ENCODE data around the gene SLC25A5. TPM values are rescaled to one million over a fixed set of nuclear protein-coding genes. Genes with fewer than 3 reads are reported as not detected.
"Not testable (repeated sequence)": the region's sequence is repeated elsewhere in the genome, so short reads cannot be mapped to it uniquely, and the experiment has no call there.

The SLC25A5 gene
- polyA plus RNA-seq, 1 of the 3 experiments (the other 2 are of a cell fraction): 387 TPM

GRCh38 chrX:119492463-119492862 is 24.2 kb downstream of the SLC25A5 start:
- TF ChIP-seq MEF2A (IDR thresholded peaks at IDR 0.05; ENCODE audit: borderline replicate concordance, low read depth) (no peak), GATA2 (CRISPR knock-in tag; IDR thresholded peaks at IDR 0.05) (no peak), FOXM1 (IDR thresholded peaks at IDR 0.05; ENCODE audit: low read depth) (no peak), RCOR1 (IDR thresholded peaks at IDR 0.05; ENCODE audit: low read length) (no peak), RAD21 (IDR thresholded peaks at IDR 0.05; ENCODE audit: low read length) (no peak), TEAD4 (IDR thresholded peaks at IDR 0.05; ENCODE audit: borderline replicate concordance, insufficient read depth) (no peak), SIN3A (IDR thresholded peaks at IDR 0.05; ENCODE audit: borderline replicate concordance, low read depth, low read length) (no peak), SMC3 (IDR thresholded peaks at IDR 0.05; ENCODE audit: low read depth, low read length) (no peak)
- TF ChIP-seq, protein P1, sequence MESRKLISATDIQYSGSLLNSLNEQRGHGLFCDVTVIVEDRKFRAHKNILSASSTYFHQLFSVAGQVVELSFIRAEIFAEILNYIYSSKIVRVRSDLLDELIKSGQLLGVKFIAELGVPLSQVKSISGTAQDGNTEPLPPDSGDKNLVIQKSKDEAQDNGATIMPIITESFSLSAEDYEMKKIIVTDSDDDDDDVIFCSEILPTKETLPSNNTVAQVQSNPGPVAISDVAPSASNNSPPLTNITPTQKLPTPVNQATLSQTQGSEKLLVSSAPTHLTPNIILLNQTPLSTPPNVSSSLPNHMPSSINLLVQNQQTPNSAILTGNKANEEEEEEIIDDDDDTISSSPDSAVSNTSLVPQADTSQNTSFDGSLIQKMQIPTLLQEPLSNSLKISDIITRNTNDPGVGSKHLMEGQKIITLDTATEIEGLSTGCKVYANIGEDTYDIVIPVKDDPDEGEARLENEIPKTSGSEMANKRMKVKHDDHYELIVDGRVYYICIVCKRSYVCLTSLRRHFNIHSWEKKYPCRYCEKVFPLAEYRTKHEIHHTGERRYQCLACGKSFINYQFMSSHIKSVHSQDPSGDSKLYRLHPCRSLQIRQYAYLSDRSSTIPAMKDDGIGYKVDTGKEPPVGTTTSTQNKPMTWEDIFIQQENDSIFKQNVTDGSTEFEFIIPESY (IDR thresholded peaks at IDR 0.05; ENCODE audit: borderline replicate concordance, low read depth): no peak
- H3K9ac ChIP-seq: no peak overlapping the region
- 42% methylated on average over 2 of the region's 2 CpGs for WGBS (ENCODE audit: low lambda C conversion rate)

GRCh38 chrX:119493851-119494495 is 25.7 kb downstream of the SLC25A5 start:
- H3K79me2 ChIP-seq (ENCODE audit: insufficient read depth); DNase-seq; H3K9me2 ChIP-seq; H3F3A ChIP-seq (replicated peaks; ENCODE audit: insufficient read depth); H2AFZ ChIP-seq (ENCODE audit: low read depth); H3K4me2 ChIP-seq; H3K27ac ChIP-seq (ENCODE audit: low read depth in 2 of 2, low read length in 1 of 2); POLR2A ChIA-PET; H3K4me3 ChIP-seq (ENCODE audit: low read depth in 2 of 2, low read length in 1 of 2); H4K20me1 ChIP-seq (ENCODE audit: insufficient read depth); H3K9me3 ChIP-seq; H3K9ac ChIP-seq; H3K36me3 ChIP-seq (replicated peaks in 1 of 2; ENCODE audit: control insufficient read depth in 1 of 2, insufficient read depth in 2 of 2, low read length in 1 of 2); H3K4me1 ChIP-seq (ENCODE audit: control insufficient read depth in 1 of 2, insufficient read depth in 2 of 2, low read depth in 1 of 2, low read length in 1 of 2): not testable (repeated sequence)
- 76% methylated on average over 10 of the region's 10 CpGs for WGBS (ENCODE audit: low lambda C conversion rate)
- CTCF ChIA-PET: interaction anchor here (0.6 to 5.0 kb wide), 7 partner anchors 8 to 22 kb away, joined by 3 to 25 read pairs (median 4); no protein-coding TSS in a partner anchor
- H3K27me3 ChIP-seq (ENCODE audit: insufficient read depth): peaks cover 14% of the 10 kb centered on the region; the same call in 1 of the 2 replicates

More at GRCh38 chrX:119492463-119492862, 24.2 kb downstream of the SLC25A5 start:
- H3K36me3 ChIP-seq (replicated peaks in 1 of 2; ENCODE audit: control insufficient read depth in 1 of 2, insufficient read depth in 2 of 2, low read length in 1 of 2): no peaks in the 10 kb centered on the region
- no peak for DNase-seq
- CTCF ChIA-PET: interaction anchor here (1.4 to 7.8 kb wide), 3 partner anchors 10 to 20 kb away, joined by 4 to 53 read pairs (median 5); no protein-coding TSS in a partner anchor
- H3F3A ChIP-seq (replicated peaks; ENCODE audit: insufficient read depth): no peaks in the 10 kb centered on the region
- POLR2A ChIA-PET: no interaction called here
- no peak overlapping the region for H3K4me3 ChIP-seq (ENCODE audit: low read depth in 2 of 2, low read length in 1 of 2)
- H3K79me2 ChIP-seq (ENCODE audit: insufficient read depth): no peaks in the 10 kb centered on the region
- H2AFZ ChIP-seq (ENCODE audit: low read depth): no peak overlapping the region
- no peaks in the 10 kb centered on the region for H3K9me2 ChIP-seq
- H3K9me3 ChIP-seq: no peaks in the 10 kb centered on the region
- H3K27me3 ChIP-seq (ENCODE audit: insufficient read depth): peaks cover 9% of the 10 kb centered on the region; the same call in 1 of the 2 replicates
- H3K27ac ChIP-seq (ENCODE audit: low read depth in 2 of 2, low read length in 1 of 2): no peak overlapping the region
- H3K4me1 ChIP-seq (ENCODE audit: control insufficient read depth in 1 of 2, insufficient read depth in 2 of 2, low read depth in 1 of 2, low read length in 1 of 2): no peaks in the 10 kb centered on the region
- no peak overlapping the region for H3K4me2 ChIP-seq
- no peaks in the 10 kb centered on the region for H4K20me1 ChIP-seq (ENCODE audit: insufficient read depth)

All from SK-N-SH (cell line).